Erythroblast (primary cell): ENCODE measurements around the gene ODF2.

Source experiments
- GATA1 ChIP-seq: IDR thresholded peaks from 2 replicates; pipeline ENCODE4 v1.6.1; 2011; ENCODE audit warnings: low read depth, mild to moderate bottlenecking, control low read depth, low read length, moderate library complexity
- POLR2A ChIP-seq: IDR thresholded peaks from 2 replicates; pipeline ENCODE4 v1.6.1; 2011; ENCODE audit warnings: mild to moderate bottlenecking, low read length

DNA sequence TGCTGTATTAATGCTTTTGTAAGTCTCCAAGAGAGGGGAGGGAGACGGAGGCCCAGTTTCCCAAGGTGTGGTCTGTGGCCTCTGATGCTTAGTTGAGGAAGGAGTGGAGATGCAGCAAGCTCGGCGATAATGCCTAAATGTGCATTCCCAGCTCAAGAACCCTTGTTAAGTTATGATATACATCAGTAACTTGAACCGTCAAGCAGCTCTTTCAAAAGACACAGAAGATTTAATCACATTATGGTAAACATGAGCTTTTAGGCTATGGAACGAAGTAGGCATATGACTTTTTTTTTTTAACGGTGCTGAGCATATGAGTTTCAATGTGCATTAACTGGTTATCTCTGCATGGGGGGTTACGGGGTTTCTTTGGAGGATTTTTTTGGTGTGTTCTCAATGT, 26.4 kb downstream of the ODF2 start:
- TF ChIP-seq POLR2A (no peak), GATA1 (no peak)
